Colon (tissue), 2 donors: ENCODE results near the gene PRIMA1.

Source experiments
- FAIRE-seq: peaks from 2 replicates; lab custom pipeline; 2012; peaks lifted over from hg19 to GRCh38; lab: Jason Lieb, UNC
- donor health status: control.
- donor health status: control.

The PRIMA1 gene

DNA sequence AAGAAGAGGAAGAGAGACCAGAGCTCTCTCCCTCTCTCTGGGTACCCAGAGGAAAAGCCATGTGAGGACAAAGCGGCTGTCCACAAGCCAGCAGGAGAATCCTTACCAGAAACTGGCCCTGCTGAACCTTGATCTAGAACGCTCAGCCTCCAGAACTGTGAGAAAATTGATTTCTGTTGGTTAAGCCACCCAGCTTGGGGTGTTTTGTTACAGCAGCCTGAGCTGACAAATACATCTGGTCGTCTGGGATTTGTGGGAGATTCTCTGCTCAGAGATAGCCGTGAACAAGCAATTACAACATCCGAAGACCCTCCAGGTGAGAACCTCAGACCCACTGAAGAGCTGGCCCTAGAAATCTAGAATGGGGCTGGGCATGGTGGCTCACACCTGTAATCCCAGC lies 6.5 kb upstream of the PRIMA1 start:
- FAIRE-seq, result no peak

DNA sequence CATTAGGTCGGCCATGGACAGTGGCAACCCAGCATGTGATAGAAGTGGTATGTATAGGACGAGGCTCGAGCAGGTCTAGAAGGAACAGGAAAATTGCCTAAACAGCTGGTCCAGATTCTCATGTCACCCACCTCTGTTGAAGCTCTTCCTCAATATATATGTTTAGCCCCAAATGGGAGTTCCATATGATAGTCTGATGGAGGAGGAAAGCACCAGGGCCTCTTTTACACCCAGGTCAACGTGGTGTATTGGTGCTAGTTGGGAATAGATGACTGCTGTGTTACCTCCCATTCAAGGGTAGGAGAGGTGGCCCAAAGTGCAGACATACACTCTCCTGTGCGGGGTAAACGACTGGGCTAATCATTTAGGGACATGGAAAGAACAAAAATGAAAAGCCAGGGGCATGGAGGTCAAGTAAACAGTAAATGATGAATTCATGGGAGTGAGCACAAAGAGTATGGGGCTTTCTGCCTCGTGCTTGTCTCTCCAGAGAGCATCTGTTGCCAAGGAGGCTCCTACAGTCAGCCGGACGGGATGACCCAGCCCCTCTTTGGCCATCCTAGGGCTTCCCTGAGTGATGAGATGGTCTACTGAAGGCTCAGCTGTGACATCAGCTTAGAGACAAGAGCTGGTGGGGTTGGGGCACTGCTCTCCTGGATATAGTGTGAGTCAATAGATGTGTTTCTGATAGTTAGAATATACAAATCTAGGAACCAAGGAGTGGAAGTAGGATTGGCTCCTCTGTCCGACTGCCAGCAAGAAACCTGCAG lies 5.5 kb upstream of the PRIMA1 start:
- FAIRE-seq, result no peak

DNA sequence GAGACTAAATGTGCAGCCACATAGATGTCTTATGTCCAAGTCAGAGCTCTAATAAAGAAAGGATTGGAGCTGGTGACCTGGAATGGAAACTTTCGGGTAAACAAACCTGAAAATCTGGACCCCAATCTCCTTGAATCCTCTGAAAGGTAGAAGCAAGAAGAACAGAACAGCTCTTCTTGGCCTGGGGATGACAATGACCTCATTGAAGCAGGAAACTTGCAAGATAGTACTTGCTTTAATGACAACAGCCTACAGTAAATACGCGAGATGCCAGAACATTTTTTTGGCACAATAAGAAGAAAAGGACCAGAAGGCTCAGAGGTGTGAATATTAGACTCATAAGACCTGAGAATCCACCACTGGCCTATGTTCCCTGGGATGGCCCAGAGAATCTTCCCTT lies 4.1 kb upstream of the PRIMA1 start:
- no peak for FAIRE-seq

DNA sequence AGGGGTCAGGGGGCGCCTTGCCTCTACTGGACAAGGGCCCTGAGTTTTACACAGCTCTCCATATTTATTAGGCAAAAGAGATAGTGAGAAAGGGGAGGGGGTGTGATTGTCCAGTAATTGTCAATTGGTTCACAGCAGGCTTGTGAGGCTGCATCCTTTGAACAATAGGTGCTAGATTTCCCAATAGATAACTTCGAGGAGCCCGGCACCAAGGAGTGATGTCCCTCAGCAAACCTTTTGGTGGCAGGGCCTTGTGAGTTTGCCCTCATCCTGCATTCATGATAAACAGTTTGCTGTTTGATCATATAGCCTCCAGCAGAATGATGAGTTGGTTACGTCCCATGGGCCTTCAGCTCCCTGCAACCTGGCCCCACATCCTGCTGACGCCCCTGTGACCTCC lies 2.7 kb upstream of the PRIMA1 start:
- no peak for FAIRE-seq

DNA sequence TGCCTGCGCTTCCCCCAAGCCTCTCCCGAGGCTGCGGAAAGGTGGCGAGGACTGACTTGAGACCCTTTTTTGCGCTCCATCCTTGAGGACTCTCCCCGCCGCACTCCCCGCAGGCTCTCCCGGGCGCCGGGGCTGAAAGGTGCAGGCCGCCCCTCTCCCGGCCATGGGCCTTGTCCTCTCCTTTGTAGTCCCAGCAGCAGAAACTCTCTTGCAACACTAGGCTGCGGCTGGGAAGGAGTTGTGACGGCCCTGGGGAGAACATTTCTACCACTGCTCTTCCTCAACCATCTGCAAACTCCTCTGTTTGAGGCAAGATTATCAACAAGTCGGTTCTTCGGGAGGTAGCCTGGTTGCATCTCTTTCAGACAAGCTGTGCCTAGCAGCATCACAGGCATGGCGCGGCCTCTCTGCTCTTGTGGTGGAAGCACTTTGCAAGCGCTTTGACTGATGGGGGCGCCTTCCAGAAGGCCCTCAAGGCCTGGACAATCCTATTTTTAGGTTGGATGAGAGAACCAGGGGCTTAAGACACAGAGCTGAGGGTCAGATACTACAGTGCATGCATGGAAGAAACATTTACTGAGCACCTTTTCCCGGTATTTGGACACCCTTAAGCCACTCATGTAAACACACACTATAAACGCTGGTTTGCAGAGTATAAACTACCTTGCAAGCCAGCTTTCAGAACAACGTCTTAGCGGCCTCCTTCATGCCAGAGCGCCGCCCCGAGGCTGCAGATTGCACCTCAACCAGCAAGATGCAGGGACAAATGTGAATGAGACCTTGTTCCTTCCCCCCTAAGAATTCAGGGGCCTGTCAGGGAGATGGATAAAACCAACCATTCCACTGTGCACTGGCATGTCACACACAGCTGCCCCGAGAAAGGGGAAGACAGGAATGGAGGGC lies 1.2 kb upstream of the PRIMA1 start:
- FAIRE-seq, result no peak

DNA sequence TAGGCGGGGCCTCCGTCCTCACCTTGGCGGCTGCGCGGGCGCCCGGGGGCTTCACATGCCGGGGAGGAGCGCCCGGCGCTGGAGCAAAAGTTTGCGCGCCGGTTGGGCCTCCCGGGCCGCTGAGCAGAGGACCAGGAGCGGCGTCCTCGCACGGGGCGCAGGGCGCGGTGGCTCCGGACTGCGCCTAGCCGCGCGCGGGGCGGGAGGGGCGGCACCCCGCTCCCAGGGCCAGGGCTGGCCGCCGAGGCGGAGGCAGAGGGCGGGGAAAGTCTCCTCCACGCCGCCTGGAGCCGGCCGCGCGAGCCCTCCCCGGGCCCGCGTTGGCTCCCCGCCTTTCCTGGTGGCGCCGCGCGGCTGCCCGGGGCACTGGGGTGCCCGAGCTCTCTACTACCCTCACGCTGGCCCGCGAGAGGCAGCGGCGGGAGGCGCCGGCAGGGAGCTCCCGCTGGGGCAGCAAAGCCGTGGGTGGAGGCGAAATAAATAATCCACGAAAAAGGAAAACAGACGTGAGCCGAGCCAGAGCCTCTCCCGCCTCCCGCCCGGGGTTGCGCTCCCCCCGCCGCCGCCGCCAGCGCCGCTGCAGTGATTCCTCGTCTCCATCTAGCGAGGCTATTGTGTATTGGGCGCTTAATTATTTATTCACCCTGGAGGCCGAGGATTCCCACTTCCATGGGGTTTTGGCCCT lies 400 bp upstream of the PRIMA1 start:
- FAIRE-seq, result no peak

DNA sequence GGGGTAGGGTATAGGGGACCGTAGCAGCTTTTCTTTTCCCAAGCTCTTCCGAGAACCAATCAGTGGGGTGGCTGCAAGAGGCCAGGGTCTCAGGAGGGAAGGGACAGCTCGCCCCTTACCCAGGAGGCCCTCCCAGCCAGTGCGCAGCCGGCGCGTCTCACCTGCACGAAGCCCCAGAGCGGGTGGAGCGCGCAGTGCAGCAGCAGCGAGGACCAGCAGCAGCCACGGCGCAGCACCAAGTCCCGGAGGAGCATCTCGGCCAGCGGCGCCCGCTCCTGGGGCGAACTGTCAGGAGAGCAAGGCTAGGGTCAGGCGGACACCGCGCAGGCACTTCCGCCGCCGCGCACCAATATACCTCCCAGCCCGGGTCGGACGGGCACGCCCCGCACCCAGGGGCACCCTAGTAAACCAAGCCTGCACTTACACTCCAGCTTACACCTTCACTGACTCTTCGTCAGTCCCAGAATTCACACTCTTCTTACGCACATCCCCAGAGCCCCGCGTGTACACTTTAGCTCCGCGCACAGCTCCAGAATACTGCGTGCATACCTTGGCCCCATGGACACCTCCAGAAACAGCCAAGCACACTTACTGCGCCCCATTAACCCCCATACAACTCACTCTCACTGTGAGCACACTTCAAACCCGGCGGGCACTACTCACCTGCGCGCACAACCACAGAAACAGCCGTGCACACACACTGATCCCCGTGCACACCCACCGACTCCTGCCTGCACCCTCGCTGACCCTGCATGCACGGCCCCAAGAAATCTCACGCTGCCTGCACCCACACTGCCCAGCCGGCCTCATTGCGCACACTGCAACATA lies 606 bp downstream of the PRIMA1 start:
- no peak for FAIRE-seq

DNA sequence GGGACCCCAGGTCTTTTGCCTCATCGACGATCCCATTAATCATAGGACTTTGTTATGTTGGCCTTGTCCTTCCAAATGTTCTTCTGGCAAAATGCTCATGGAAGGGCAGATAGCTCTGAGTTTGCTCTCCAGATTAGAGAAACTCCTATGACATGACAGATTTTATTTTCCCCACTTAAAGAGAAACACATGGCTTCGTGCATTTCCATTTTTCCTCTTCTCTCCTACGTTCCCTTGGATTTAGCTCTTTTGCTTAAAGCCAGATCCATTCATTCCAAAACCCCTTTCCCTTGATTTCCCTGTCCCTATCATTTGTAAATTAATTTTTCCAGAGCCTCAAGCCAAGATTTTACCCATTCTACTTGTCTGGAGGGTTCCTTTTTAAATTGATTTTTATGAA lies 2.9 kb downstream of the PRIMA1 start:
- no peak for FAIRE-seq

DNA sequence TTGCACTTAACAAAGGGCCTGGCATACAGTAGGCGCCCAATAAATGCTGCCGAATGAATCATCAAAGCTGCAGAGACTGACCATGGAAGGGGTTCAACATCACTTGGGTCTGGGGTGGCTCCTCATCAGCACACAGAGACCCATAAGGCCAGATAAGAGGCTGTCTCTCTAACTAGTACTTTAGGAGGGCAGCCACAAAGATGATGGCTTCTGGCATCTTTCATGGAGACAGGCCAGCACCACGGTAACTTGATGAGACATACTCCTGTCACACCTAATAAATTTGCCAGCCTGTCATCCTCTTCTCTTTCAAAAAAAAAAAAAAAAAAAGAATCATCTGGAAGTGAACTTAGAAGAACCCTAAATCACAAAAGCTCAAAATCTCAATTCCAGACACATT lies 3.4 kb downstream of the PRIMA1 start:
- no peak for FAIRE-seq

DNA sequence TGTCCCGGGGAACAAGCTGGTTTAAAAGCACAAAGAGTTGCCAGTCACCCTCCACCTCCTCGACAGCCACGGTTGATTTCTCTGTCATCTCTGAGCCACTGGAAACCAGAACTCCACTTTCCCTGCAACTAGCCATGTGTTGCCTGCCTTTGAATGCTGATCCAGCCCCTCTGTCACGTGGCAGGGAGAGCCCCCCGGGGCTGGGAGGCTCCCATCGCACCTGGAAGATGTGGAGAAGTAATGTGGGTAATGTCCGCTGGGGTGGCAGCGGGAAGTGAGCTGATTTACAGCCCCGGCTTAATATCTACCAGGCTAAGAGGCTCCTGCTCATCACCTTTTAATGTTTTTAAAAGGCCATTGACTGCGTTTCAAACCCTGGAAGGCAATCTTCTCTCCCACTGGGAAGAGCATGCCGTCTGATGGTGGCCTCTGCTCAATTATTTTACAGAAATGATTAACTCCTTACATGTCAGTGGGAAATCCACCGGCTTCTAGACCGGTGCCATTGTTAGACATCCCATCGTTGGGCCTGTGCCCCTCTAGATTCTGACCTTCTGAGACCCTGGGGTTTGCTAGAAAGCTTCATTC lies 7.4 kb downstream of the PRIMA1 start:
- no peak for FAIRE-seq

DNA sequence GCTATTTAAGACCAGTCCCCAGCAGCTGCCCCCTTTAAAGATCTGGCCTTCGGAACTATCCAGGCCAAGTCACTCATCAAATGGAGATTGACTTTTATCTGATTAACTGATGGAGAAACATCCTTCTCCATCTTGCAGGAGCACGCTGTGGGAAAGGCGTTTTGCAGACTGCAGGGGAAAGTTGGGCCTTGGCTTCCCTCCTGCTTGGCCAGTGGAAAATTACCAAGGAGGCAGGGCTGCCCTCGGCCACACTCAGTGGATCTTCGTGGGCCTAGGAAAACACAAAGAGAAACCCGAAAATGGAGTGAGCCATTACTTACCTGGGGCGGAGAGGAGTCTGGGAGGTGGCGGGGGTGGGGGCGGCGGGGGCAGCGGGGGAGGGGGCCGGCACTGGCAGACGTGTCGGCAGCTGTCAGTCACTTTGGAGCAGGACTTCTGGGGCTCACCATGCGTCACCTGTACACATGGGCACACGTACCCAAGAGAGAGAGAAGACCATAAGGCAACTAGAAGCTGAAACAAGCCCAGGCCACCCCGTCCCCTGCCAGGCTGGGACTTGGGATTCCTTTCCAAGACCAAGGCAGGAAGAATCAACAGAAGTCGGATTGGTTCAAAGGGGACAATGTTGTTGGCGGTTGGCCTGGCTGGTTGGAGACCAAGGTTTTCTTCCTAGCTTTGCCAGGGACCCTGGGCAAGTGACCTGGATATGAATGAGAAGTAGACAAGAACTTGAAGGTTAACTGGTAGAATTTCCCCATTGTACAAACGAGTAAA lies 9.2 kb downstream of the PRIMA1 start:
- FAIRE-seq, result no peak

DNA sequence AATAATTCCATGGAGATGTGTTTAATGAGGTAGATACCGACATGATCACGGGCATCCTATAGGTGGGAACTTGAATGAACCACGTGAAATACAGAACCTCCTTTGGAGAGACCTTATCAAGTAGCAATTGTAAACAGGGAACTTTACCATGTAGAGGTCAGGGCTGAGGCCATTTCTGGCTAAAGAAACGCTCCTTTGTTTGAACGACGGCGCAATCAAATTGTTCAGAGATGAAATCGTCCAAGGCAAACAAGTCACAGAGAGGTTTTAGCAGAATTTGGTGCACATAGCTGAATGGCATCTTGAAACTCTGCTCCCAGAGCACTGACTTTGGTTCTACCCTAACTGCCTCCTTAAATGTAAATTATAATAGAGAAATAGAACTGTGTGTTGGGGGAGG lies 9.8 kb downstream of the PRIMA1 start:
- FAIRE-seq, result no peak

DNA sequence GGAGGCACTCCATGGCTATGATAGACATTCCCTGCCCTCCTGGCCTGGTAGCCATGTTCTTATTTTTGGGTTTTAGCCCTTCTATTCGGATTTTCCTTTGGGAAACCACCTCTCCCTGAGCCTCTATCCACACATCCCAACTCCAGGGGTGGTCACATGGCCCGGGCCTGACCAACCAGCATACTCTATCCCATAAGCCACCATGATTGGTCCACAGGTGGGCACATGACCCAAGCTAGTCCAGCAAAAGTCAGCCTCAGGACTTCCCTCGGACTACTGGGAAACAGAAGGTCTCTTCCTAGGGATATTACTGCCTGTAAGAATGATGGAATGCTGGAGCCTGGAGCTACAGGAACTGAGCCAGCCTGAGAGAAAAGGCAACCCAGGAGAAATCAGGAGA lies 12.5 kb downstream of the PRIMA1 start:
- FAIRE-seq, result no peak

DNA sequence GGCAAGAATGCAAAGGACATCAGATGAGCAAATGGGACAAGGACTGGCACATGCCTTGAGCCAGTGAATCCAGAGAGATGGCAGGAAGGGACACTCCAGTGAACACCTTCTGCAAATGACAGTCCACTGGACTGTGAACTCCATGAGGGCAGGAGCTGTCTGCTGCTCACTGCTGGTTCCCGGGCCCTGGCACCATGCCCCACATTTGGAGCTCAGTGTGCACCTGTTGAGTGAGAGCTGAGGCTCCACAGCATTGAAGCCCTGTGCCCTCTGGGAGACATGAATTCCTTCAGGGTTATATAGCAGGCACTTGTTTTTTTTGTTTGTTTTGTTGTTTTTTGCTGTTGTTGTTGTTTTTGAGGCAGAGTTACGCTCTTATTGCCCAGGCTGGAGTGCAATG lies 13.1 kb downstream of the PRIMA1 start:
- no peak for FAIRE-seq

DNA sequence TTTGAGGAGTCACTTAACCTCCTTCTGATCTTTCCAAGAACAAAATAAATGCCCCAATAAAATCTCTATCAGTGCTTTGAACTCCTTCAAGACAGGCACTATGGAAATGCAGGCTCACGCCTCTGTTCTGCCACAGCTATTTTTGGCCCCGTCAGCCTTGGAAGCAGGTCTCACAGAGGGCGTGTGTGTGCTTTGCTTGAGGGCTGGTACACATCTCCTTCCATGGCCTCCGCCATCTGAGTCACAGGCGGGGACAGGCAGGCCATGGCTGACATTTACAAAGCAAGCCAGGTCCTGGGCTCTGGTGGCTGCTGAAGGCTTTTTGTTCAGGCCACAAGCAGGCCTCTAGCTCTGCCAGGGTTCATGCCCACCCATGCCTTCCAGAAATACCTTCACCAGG lies 16.0 kb downstream of the PRIMA1 start:
- no peak for FAIRE-seq

DNA sequence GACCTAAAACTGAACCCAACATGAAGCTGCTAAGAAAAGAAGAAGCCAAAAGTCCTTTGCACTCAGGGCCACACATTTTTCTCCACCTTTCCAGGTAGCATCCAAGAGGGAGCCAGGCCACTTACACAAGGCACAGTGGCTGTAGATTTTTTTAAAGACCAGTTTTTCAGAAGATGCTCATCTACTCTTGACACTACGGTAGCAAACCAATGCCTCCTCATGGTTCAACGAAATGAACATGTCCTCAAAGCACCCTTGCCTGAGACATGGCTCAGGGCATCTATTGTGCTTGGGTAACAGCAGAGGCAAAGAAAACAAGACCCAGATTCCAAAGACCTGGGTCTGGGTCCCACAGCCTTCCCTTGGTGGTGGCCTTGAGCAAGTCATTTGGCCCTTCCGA lies 22.3 kb downstream of the PRIMA1 start:
- no peak for FAIRE-seq

DNA sequence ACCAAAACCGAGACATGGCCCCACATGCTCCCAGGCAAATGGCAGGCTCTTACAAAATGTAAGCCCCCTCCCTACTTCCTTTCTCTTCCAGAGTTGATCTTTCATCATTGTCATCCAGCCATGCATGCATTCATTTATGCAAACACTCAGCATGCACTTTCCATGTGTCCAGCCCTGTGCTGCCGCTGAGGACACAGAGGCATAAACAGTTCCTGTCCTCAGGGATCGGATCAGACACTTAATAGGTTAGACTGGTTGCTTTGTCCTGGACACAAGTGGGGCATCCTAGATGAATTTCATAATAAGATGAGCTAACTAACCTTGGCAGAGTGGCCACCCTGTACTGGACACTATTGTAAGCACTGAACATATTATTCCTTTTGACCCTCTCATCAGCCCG lies 23.1 kb downstream of the PRIMA1 start:
- FAIRE-seq, result no peak

DNA sequence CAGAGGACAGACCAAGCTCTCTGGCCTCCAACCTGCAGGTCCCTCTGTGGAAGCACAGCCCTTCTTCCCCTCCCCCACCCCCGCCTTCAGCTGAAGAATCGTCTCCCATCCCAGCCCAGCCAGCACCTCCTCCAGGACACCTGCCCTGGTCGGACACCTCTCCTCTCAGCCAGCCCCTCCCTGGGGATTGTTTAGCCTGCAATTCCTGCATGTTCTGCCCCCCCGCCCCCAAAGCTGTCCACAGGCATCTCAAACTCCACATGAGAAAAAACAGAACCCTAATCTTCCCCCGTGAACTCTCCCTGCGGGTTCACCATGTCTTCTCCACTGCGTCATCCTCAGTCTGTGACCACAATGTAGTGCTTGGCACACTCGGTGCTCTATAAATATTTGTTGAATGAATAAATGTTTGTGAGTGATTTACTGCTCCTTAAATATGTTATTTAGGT lies 24.1 kb downstream of the PRIMA1 start:
- no peak for FAIRE-seq

DNA sequence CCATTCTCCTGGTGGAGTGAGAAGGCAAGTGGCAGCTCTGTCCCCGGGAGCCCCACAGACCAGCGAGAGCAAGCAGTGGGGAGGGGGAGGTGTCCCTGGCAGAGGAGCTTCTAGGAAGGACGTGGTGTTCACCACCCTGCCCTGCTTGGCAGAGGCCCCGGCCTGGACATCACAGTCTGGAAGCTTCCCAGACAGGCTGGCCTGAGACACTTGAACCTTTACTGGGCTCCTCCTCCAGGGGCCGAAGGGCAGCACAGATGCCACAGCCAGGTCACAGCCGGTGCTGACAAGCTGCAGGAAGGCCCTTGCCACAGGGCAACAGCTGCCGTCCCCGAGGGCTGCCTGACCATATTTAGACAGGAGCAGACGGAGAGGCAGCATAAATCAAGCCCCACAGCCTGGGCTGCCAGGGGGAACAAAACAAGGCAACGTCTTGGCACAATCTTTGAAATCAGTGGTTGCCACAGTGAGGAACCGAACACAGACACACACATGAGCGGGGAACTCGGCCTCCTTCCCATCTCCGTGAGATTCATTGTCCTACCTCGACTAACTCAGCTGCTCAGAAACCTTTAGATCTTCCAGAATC lies 28.5 kb downstream of the PRIMA1 start:
- no peak for FAIRE-seq

DNA sequence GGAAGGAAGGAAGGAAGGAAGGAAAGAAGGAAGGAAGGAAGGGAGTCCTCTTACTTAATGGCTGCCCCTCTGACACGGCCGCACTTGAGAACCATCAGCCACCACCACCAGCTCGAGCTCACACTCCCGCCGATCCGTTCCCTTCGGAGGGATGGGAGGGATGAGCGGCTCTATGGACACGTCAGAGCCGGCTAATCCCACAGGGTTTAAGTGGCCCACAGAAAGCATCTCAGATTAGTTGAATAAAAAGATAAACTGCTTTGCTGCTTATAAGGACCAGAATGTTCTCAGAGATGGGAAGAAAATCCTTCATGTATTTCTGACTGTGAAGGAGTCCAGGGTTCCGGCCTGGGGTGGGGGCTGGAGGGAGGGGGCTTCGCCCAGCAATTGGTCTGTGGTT lies 31.1 kb downstream of the PRIMA1 start:
- no peak for FAIRE-seq
